GM21515 (cell line): ENCODE results near the gene TRAM2.
A peak's percentile ranks its signal among the peaks of the same experiment; 100 is the strongest.

Source experiments
- ATAC-seq: cut with Tn5 transposase; IDR thresholded peaks from one replicate; pipeline ENCODE4 v1.9.1; 2021; ENCODE audit not compliant: unreplicated experiment

Gene TRAM2

GRCh38 chr6:52595000-52595795 is 18.3 kb upstream of the TRAM2 start:
- peak; percentile 69 for ATAC-seq

GRCh38 chr6:52594221-52594620 is 17.4 kb upstream of the TRAM2 start:
- ATAC-seq: no peak

- no peak for ATAC-seq
Observed at GRCh38 chr6:52591832-52592231, 15.0 kb upstream of the TRAM2 start.

- no peak for ATAC-seq
Observed at GRCh38 chr6:52590152-52590891, 13.5 kb upstream of the TRAM2 start.

- no peak for ATAC-seq
Observed at GRCh38 chr6:52588710-52589091, 11.8 kb upstream of the TRAM2 start.

GRCh38 chr6:52588087-52588709 is 11.3 kb upstream of the TRAM2 start:
- no peak for ATAC-seq

- no peak for ATAC-seq
Observed at GRCh38 chr6:52587001-52587400, 10.1 kb upstream of the TRAM2 start.

- ATAC-seq: no peak
Observed at GRCh38 chr6:52584203-52584602, 7.3 kb upstream of the TRAM2 start.

- no peak for ATAC-seq
Observed at GRCh38 chr6:52582996-52583395, 6.1 kb upstream of the TRAM2 start.

GRCh38 chr6:52582446-52582845 is 5.6 kb upstream of the TRAM2 start:
- ATAC-seq: no peak

- no peak for ATAC-seq
Observed at GRCh38 chr6:52580905-52581304, 4.0 kb upstream of the TRAM2 start.

GRCh38 chr6:52579006-52579660 is 2.3 kb upstream of the TRAM2 start:
- no peak for ATAC-seq

- no peak for ATAC-seq
Observed at GRCh38 chr6:52577778-52578463, 1.1 kb upstream of the TRAM2 start.

- peak; percentile 60 for ATAC-seq
Observed at GRCh38 chr6:52576392-52577021, 353 bp downstream of the TRAM2 start.

GRCh38 chr6:52576054-52576391 is 837 bp downstream of the TRAM2 start:
- no peak for ATAC-seq

GRCh38 chr6:52575502-52575892 is 1.4 kb downstream of the TRAM2 start:
- ATAC-seq: no peak

GRCh38 chr6:52574709-52575501 is 2.0 kb downstream of the TRAM2 start:
- ATAC-seq: peak; percentile 46

- no peak for ATAC-seq
Observed at GRCh38 chr6:52573295-52573694, 3.6 kb downstream of the TRAM2 start.

- ATAC-seq: no peak
Observed at GRCh38 chr6:52572536-52572935, 4.3 kb downstream of the TRAM2 start.
